ENCODE data around the gene STAP2.
A peak's percentile ranks its signal among the peaks of the same experiment; 100 is the strongest.
"Not testable (repeated sequence)": the region's sequence is repeated elsewhere in the genome, so short reads cannot be mapped to it uniquely, and the experiment has no call there.

Gene STAP2

DNA sequence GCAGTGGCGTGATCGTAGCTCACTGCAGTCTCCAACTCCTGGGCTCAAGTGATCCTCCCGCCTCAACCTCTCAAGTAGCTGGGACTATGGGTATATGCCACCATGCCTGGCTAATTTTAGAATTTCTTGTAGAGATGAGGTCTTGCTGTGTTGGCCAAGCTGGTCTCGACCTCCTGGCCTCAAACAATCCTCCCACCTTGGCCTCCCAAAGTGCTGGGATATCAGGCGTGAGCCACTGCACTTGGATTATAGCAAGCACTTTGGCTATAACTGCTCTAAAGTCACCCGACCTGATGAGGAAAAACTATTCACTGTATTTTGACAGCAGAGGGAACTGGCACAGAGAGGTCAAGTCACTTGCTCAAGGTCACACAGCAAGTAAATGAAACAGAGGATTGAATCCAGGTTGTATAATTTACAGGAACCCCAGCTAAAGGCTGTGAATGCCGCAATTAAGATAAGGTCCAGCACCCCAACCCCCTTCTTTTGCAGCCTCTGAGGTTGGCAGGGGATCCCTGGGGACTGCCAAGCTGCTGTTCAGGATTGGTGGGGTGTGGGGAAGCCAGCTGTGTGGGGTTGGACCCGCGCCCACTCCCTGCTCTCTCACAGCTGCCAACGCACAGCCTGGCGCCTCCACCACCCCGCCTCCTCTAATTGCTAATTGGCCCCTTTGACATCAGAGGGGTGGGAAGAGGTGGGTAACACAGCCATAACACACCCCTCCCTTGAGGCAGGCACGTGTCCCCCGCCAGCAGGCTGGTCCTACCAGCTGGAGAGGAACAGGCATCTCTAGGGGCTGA, 42.5 kb downstream of the STAP2 start:
- peak; percentile 66 for DNase-seq

DNA sequence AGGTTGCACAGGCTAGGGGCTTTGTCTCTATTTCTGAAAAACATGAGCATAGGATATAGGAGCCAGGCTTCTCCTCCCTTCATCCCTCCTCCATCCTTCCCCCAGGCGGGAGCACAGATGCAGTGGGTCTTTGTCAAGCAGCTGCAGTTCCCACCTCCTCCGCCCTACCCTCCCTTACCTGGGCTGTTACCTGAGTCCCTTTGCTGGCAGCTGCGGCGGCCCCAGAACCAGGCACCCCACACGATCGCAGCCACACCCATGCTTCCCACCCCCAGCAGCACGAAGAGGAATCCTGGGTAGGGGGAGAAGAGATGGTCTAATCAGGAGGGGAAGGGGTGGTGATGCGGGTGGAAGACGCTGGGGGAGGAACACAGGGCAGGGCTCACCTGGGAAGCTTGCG, 44.2 kb downstream of the STAP2 start:
- DNase-seq: no peak

DNA sequence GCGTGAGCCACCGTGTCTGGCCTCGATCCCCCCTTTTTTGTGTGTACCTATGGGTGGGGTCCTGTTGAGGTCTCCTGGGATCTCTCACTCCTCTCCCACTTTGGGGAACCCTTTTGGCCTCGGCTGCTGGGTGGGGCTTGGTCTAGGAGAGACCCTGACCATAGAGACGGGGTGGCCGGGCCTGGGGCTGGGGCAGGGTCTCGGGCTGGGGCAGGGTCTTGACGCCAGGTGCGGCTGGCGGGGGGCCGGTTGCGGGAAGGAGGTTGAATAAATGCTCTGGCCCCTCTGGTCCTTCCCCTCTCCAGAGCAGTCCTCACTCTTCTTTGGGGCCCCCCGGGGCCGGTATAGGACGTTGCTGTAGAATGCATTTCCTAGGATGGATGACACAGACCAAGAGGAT, 46.1 kb downstream of the STAP2 start:
- no peak for DNase-seq

DNA sequence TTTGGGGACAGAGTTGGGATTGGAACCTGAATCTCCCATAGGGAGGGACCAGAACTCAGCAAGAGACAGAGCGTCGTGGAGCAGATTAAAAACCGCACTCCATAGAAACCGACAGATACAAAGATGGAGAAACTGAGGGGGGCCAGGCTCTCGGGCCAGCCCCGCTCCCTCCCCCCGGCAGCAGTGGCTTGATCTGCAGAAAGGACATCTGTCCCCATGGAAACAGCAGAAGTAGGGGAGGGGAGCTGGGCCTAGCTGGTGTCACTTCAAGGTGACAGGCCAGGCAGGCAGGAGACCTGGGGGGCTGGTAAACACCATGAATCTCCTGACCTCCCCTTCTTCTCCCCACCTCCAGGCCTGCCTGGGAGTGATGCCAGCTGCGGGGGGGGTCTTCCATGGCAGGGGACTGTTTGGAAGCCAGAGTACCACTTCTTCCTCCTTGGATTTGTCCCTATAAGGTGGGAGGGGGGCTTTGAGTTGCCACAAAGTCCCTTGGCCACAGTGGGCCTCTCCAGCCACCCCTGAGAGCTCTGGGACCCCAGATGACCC, 47.4 kb downstream of the STAP2 start:
- no peak for DNase-seq

DNA sequence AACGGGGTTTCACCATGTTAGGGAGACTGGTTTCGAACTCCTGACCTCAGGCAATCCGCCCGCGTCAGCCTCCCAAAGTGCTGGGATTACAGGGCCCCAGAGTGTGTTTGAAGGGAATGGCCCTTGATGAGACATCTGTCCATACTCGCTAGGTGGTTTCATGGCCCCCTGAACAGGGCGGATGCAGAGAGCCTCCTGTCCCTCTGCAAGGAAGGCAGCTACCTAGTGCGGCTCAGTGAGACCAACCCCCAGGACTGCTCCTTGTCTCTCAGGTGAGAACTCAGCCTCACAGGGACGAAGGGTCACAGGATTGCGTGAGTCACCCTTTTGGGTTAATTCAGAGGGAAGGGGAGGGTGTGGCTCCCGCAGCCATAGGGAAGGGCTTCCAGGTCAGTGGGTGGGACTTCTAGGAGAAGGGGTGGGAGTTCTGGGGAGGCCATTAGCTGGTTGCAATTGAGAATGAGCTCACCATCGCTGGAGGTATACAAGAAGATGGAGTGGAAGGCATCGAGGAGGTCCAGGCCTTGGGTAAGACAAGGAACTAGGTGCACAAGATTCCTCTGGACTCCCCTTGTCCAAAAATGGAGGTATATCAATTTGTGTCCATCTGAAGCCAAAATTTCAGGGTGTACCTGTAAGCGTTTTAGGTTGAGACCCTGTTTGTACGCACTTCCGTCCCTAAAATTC, 50.4 kb downstream of the STAP2 start:
- DNase-seq: no peak

DNA sequence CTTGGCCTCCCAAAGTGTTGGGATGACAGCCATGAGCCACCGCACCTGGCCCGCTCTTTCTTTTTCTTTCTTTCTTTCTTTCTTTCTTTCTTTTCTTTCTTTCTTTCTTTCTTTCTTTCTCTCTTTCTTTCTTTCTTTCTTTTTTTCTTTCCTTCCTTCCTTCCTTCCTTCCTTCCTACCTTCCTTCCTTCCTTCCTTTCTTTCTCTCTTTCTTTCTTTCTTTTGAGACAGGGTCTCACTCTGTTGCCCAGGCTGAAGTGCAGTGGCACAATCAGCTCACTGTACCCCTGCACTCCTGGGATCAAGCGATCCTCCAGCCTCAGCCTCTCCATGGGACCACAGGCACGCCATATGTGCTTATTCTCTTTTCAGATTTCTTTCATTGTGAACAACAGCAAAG, 52.5 kb downstream of the STAP2 start:
- DNase-seq: not testable (repeated sequence)

DNA sequence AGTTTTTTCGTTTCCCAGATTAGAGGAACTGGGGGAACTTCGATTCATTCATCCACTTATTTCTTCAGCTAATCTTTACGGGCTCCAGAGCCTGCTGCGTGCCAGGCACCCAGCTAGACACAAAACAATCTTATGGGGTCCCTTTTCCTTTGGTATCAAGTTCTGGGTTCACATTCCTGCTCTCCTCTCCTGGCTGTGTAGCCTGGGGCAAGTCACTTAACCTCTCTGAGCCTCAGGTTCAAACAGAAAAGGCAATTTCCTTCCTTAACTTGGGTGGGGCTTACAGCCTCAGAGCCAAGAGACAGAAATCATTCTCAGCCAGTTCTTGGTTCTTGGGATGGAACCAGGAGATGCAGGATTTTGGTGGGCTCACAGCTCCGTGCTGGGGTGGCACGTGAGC, 53.7 kb downstream of the STAP2 start:
- DNase-seq: no peak

DNA sequence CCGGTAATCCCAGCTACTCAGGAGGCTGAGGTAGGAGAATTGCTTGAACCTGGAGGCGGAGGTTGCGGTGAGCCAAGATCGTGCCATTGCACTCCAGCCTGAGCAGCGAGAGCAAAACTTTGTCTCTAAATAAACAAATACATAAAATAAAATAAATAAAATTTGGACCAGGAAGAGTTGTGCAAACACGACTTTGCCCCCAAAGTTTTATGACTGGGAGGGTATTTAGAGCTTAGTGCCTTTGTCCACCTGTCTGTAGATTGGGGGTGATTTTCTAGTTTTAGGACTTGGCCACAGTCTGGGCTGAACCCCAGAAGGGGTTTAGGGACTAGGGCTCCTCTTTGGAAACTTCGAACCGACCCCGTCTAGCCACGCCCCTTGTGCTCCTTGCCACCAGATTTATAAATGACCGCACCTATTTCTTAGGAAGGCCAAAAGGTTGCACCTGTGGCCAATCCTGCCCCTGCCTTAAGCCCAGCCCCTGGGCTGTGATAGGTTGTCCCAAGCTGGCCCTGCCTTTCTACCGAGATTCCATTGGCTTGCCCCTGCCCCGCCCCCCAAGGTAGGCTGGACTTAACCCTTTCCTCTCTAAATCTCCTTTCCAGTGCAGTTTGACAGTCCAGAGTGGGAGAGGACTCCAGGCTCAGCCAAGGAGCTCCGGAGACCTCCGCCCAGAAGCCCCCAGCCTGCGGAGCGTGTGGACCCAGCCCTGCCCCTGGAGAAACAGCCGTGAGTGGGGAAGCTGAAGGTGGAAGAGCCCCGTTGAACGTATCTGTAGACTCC, 54.3 kb downstream of the STAP2 start:
- no peak for DNase-seq

DNA sequence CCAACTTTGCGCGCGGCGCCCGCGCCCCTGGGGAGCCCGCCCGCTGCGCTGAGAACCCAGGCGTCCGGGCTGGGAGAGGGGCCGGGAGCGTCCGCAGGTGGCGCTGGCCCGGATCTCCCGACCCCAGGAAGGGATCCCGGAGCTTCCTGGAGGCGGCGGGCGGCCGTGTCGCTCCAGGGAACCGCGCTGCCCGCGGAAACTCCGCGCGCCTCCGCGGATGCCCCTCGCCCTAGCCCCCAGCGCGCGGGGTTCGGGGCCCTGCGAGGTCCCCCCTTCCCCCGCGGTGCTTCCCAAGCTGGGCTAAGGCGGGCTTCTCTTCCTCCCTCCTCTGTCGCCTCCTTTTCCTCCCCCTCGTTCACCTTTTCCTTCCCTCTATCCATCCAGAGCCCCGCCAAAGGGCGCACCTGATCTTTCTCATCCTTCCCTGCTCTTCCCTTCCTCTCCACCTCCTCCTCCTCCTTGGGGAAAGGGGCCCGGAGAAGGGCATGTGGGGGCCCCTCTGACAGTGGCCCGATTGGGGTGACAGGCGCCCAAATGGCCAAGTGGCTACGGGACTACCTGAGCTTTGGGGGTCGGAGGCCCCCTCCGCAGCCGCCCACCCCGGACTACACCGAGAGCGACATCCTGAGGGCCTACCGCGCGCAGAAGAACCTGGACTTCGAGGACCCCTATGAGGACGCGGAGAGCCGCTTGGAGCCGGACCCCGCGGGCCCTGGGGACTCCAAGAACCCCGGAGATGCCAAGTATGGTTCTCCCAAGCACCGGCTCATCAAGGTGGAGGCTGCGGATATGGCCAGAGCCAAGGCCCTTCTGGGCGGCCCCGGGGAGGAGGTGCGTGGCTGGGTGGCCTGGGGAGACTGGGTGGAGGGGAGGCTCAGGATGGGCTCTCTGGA, 58.9 kb downstream of the STAP2 start:
- DNase-seq: no peak

DNA sequence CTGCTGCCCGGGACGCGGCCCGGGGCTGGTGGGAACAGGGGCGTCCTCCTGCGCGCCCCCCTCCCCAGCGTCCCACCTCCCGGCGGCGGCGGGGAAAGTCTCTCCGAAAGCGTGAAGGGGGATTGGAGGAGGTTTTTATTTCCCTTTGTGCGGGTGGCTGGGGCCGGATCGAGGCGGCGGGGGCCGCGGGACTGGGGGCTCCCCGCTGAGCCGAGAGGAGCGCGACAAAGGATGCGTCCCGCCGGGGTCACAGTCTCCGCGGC, 59.4 kb downstream of the STAP2 start:
- no peak for DNase-seq

DNA sequence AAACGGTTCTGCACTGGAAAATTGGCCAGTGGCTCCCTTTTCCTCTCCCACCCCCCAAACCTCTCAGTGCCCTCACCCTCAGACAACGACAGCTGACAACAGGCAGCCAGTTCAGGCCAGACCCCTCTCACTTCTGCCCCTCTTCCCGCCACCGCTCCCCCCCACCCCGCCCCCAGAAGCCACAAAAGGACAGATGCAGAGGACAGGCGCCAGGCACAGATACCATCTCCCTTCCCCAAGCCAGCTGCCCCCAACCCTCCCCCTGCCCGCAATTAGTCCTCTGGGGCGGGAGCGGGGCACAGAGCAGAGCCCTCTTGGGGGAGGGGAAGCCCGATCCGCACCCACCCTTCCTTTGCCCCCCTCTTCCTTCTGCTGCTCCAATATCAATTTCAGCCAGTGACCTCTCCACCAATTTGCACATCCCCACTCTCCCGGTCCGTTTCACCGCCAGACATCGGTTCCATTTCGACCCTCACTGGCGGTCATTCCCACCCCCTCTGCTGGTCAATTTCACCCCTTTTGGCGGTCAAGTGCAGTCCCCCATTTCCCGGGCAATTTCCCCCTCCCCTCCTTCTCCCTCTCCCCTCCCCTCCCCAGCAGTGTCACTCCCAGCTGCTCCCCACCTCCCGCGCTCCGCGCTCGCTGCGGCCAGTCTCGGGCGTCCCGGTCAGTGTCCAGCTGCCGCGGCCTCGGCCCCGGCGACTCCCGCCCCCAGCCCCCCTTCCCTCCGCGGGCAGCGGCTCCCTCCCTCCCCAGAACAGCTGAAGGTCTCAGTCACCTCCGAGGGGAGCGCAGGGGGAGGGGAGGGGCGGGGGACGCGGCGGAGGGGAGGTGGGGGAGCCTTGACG, 60.0 kb downstream of the STAP2 start, which contains the start of gene SHD:
Gene SHD (plus strand): TSS at position 848 of the 848 bp plus-strand sequence. CDS start 798 bp downstream, outside the sequence.
- DNase-seq: peak; percentile 77

DNA sequence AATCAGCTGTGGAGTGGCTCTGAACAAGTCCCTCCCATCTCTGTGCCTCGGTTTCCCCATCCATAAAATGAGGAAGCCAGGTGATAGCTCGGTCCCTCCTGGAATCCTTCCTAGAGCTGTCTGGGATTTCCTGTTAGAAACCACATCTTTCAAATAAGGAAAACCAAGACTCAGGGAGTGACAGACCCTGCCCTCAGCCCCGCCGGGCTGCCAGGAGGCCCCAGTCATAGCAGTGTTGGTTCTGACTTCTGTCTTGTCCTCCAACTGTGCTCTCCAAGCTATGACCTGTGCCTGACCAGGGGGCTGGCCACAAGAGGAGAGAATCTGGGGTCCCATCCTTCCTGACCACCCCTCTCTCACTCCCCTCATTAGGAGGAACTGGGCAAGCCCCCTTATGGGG, 60.6 kb downstream of the STAP2 start:
- DNase-seq: no peak

DNA sequence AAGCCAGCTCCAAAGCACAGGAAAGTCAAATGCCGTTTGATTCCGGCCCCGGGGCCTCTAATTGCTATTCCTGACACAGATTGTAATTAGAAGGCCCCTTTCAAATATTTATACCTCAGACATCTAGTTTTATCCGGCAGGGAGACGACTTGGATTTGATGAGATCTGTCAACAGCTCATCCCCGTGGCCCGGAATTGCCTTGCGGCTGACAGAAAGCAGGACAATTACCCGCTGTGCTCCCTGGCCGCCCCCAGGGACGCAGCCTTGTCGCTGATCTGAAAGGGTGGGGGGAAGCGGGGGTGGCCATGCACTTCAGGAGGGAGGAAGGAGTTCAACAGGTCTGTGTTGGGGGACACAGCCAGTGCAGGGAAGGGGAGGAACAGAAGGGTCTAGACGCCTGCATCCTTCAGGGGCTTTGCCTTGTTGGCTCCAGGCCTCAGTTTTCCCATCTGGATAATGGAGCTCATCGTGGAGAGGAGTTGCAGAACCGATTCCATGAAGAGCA, 61.4 kb downstream of the STAP2 start:
- DNase-seq: no peak

DNA sequence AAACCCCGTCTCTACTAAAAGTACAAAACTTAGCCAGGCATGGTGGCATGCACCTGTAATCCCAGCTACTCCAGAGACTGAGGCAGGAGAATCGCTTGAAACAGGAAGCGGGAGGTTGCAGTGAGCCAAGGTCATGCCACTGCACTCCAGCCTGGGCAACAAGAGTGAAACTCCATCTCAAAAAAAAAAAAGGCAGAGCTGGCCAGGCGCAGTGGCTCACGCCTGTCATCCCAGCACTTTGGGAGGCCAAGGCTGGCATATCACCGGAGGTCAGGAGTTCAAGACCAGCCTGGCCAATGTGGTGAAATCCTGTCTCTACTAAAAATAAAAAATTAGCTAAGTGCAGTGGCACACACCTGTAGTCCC, 64.3 kb downstream of the STAP2 start:
- not testable (repeated sequence) for DNase-seq

Data from femur (tissue), 1 donor.